RWPE1 (cell line): ENCODE results near the gene ERCC6L2.

Experiments used
- CTCF ChIA-PET: fragments of 350-600 bp; sonication (Branson Sonifier 250); formaldehyde crosslinking; extraction: SDS; loops from one replicate; lab custom pipeline; 2021; lab: Yijun Ruan, JAX
- POLR2A ChIA-PET: fragments of 400-600 bp; formaldehyde crosslinking; extraction: SDS; loops from one replicate; lab custom pipeline; 2020; ENCODE audit warnings: antibody characterized with exemption; ENCODE audit not compliant: low non-redundant PET; lab: Yijun Ruan, JAX
- DNase-seq: peaks from one replicate; pipeline ENCODE4 v3.0.0; 2012; ENCODE audit warnings: low spot score
- H3K27ac ChIP-seq: fragments of 450-650 bp; 2 replicates; pipeline ENCODE4 v1.5.1; 2017
- CTCF ChIP-seq: fragments of 450-650 bp; conservative IDR thresholded peaks from 2 replicates; pipeline ENCODE4 v1.5.1; 2017; ENCODE audit warnings: low read depth, mild to moderate bottlenecking

ERCC6L2 gene

GRCh38 chr9:95834281-95834907, 41.1 kb upstream of the ERCC6L2 start:
- TF ChIP-seq CTCF = no peak
- CTCF ChIA-PET = interaction anchor here (0.7 kb wide), 1 partner anchor 356 kb away, joined by 3 read pairs; no protein-coding TSS in a partner anchor
- no peak for DNase-seq
- POLR2A ChIA-PET = no interaction called here
- H3K27ac ChIP-seq = no peak overlapping the region

GRCh38 chr9:95835393-95835792, 40.1 kb upstream of the ERCC6L2 start:
- ChIA-PET CTCF (no interaction called here), POLR2A (no interaction called here)
- DNase-seq = no peak
- H3K27ac ChIP-seq = no peak overlapping the region
- no peak for TF ChIP-seq CTCF

GRCh38 chr9:95836072-95836471, 39.4 kb upstream of the ERCC6L2 start:
- CTCF ChIA-PET = no interaction called here
- POLR2A ChIA-PET = no interaction called here
- no peak overlapping the region for H3K27ac ChIP-seq
- no peak for DNase-seq
- no peak for TF ChIP-seq CTCF

GRCh38 chr9:95839012-95839411, 36.5 kb upstream of the ERCC6L2 start:
- TF ChIP-seq CTCF = no peak
- DNase-seq = no peak
- H3K27ac ChIP-seq = no peak overlapping the region
- ChIA-PET POLR2A (no interaction called here), CTCF (no interaction called here)

- no peak for DNase-seq
- no peak for TF ChIP-seq CTCF
- ChIA-PET CTCF (interaction anchor here (0.5 to 0.6 kb wide), 2 partner anchors 25 to 68 kb away, joined by 3 read pairs; no protein-coding TSS in a partner anchor), POLR2A (no interaction called here)
- H3K27ac ChIP-seq = no peak overlapping the region
Observed at GRCh38 chr9:95840074-95840473, 35.4 kb upstream of the ERCC6L2 start.

GRCh38 chr9:95841377-95841776, 34.1 kb upstream of the ERCC6L2 start:
- H3K27ac ChIP-seq = no peak overlapping the region
- CTCF ChIA-PET = no interaction called here
- POLR2A ChIA-PET = no interaction called here
- no peak for TF ChIP-seq CTCF
- DNase-seq = no peak
